NCI-H1048 (cell line): Measurements from ENCODE around the gene TTLL6.
A peak's percentile ranks its signal among the peaks of the same experiment; 100 is the strongest.
"Not testable (repeated sequence)": the region's sequence is repeated elsewhere in the genome, so short reads cannot be mapped to it uniquely, and the experiment has no call there.

ENCODE experiments used
- DNase-seq: peaks from one replicate; lab custom pipeline; 2025; lab: John Stamatoyannopoulos, UW

The TTLL6 gene

GRCh38 chr17:48816774-48817590 lies at the start of gene TTLL6:
TTLL6 (minus strand) TSS chr17:48817229; CDS start chr17:48817072, 157 bp downstream.
- DNase-seq = peak; percentile 93

DNA sequence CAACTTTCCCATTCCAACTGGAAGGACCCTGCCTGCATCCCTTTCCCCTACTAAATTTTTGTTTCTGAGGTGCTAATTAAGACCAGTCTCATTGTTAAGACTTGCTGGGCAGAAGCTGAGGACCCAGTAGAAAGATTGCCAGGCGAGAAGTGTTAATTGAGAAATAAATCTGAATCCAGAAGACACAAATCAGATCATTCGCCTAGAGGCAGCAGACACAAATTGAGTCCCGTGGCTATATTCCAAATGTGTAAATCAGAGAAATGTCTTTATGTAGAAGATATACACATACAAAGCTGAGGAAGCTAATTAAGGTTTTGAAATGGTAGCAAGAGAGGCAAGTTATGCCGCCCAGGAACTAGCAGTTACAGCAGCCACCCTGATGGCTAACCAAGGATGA lies 43.4 kb upstream of the TTLL6 start:
- DNase-seq = no peak

- DNase-seq = no peak
These were observed 43.0 kb upstream of the TTLL6 start for GRCh38 chr17:48860034-48860433.

DNA sequence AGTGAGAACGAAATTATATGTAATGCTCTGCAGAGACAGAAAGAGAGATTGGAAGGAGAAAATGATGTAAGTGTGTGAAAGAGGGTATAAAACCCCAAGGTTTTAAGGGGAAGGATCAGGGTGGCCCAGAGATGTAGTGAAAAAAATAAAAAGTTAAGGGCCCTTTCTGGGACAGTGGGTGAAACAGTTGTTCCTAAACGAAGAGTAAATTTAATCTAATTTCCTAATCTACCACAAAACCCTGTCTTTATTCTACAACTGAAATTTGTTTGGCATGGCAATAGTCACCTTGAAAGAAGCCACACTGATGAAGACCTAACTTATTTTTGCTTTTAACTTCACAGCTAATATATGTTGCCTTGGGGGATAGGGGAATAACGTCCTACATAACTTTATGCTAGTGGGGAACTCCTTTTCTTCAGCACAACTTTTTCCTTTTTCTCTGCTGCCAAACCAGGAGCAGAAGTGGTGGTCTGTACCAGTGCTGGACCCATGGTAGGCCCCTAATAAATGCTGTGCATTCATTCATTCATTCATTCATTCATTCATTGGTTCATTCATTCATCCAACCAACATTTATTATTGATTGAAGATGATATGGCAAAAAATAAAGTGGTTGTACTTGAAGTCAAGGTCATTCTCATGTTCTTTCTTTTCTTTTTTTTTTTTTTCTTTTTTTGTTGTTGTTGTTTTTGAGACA lies 39.2 kb upstream of the TTLL6 start:
- DNase-seq = no peak

DNA sequence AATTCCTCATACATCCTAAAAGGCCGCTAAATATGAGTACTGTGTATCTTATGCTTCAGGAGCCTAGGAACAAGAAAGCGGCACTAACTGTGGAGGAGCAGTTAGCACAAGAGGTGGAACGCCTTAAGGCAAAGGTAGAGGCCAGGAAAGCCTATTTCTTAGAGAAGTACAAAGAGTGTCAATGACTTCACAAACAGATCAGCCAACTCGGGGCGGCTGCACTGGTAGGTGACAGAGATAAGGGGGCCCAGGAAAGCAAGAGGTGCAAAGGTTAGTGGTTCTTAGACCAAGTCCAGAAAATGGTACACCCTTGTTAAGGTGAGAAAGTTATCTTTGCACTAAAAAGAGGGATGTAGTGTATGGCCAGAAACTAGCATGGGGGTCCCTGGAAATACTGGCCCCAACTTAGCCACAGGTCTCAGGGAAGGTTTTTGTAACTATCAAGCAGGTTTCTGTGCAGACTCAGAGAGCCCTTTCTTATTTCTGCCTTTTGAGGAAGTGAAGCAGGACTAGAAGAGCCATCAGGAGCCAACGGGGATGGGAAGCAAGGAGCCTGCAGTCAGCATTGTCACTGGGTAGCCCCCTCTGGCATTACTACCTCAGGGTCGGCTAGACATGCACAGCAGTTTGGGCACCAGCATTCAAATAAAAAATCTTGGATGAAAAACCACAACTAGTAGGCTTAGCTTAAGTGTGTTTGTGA lies 37.9 kb upstream of the TTLL6 start:
- no peak for DNase-seq

DNA sequence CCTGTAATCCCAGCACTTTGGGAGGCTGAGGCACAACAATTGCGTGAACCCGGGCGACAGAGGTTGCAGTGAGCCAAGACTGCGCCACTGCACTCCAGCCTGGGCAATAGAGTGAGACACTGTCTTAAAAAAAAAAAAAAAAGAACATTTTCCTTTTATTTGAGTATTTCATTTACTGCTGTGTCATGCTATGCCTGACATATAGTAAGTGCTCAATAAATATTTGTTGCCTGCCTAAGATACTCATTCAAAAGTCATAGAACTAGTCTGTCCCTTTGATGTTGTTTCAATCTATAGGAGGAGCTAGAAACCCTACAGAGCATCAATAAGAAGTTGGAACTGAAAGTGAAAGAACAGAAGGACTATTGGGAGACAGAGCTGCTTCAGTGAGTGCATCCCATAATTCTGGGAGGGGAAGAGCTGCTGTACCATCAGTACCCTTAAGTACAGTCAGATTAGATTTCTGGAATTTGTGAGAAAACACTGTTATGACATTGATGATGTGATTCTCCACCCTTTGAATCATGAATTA lies 33.8 kb upstream of the TTLL6 start:
- no peak for DNase-seq

- DNase-seq = no peak
These were observed 26.3 kb upstream of the TTLL6 start for GRCh38 chr17:48843187-48843900.

- no peak for DNase-seq
These were observed 25.7 kb upstream of the TTLL6 start for GRCh38 chr17:48842746-48843145.

GRCh38 chr17:48841395-48841831 lies 24.4 kb upstream of the TTLL6 start:
- DNase-seq = no peak

DNA sequence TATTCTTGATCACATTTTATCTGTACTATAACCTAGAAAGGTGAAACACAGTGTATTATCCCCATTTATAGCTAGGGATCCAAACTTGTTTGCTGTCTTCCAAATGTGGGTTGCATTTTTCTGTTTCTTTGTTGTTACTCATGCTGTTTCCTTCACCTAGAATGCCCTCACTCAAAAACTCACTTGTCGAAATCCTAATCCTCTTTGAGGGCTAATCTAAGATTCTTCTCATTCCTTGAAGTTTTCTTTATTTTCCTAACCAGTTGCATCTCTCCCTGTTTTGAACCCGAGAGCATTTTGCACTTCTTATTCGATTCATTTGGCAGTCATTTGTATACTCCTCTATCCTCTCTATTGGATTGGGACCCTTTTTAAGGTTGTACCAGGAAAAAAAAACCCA lies 23.4 kb upstream of the TTLL6 start:
- no peak for DNase-seq

DNA sequence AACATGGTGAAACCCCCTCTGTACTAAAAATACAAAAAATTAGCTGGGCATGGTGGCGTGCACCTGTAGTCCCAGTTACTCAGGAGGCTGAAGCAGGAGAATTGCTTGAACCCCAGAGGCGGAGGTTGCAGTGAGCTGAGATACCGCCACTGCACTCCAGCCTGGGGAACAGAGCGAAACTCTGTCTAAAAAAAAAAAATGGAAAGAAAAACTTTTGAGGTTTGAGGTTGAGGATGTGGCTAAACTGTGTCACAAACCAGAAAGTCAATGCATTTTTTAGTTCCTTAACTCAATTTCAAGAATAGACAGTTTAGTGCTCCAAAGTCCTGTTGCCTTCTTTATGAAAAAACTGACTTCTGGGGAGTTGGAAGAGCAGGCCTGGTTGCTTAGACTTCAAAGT lies 20.4 kb upstream of the TTLL6 start:
- not testable (repeated sequence) for DNase-seq

DNA sequence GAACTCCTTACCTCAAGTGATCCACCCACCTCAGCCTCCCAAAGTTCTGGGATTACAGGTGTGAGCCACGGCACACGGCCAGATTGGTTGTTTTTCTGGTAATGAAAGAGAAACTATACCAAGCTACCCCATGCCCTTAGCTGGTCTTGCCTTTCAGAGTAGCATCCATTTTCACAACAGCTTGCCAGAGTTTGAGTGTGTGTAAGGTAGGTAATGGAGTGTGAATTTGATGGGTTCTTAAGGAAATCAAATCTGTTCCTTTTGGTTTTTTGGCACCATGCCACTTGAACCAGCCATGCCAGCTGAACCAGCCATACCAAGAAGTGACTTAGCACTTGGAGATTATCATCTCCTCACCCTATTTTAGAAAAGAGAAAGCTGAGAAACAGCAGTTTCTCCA lies 18.9 kb upstream of the TTLL6 start:
- DNase-seq = no peak

DNA sequence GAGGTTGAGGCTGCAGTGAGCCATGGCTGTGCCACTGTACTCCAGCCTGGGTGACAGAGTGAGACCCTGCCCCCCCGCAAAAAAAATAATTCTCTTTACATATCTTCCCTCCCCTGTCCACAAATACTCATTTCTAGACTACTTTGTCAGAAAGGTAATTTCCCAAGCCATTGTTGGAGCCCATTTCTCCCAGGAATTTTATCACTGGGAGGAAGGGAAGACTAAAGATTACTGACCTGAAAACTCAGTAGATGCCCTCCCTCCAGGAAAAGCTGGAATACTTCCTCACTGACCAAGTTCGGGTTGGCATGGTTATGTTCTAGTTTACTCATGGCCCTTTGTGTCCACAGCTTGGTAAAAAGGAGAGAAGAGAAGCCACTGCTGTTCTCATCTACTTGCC lies 17.9 kb upstream of the TTLL6 start:
- no peak for DNase-seq

DNA sequence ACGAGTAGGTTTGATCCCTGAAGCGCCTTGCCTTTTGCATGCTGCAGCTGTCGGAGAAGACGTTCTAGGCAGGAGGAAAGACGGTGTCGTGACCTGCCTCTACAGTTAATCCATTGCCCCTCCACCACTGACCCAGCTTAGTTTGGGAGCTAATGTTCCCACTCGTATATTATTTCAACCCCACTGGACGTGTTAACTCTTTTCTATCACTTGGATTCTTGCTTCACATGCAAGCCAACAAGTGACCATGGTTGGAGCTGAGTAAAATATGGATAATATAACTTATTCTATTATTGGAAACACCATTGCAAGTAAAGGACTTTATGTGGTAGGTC lies 14.5 kb upstream of the TTLL6 start:
- DNase-seq = no peak

GRCh38 chr17:48830840-48831548 lies 14.0 kb upstream of the TTLL6 start, which contains the start of gene CALCOCO2:
CALCOCO2 (plus strand) TSS chr17:48831035; CDS start chr17:48841708, 10,673 bp downstream.
- DNase-seq = peak; percentile 90

DNA sequence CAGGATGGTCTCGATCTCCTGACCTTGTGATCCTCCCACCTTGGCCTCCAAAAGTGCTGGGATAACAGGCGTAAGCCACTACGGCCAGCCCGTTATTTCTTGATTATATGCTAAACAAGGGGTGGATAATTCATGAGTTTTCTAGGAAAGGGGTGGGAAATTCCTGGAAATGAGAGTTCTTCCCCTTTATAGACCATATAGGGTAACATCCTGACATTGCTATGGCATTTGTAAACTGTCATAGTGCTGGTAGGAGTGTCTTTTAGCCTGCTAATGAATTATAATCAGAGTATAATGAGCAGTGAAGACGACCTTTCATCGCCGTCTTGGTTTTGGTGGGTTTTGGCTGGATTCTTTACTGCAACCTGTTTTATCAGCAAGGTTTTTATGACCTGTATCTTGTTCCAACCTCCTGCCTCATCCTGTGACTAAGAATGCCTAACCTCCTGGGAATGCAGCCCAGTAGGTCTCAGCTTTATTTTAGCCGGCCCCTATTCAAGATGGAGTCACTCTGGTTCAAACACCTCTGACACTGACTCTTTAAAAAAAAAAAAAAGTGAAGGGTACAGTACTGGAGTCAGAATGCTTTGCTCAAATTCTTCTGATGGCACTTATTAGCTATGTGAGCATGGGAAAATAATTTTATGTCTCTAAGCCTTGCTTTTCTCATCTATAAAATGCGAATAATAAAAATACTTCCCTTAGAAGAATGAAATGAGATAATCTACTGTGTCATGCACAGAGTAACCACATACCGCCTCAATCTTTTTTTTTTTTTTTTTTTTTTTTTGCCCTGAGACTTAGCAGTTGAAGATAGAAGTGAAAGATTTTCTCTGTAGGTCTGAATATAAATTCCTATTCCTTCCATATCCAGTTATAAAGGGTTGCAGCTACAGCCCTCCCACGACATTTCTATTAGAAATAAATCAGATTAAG lies 8.7 kb upstream of the TTLL6 start:
- DNase-seq = no peak

DNA sequence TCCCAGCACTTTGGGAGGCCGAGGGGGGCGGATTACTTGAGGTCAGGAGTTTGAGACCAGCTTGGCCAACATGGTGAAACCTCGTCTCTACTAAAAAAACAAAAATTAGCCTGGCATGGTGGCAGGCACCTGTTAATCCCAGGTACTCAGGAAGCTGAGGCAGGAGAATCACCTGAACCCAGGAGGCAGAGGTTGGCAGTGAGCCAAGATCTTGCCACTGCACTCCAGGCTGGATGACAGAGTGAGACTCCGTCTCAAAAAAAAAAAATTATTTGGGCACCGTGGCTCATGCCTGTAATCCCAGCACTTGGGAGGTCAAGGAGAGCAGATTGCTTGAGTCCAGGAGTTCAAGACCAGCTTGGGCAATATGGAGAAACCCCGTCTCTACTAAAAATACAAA lies 3.9 kb upstream of the TTLL6 start:
- not testable (repeated sequence) for DNase-seq

DNA sequence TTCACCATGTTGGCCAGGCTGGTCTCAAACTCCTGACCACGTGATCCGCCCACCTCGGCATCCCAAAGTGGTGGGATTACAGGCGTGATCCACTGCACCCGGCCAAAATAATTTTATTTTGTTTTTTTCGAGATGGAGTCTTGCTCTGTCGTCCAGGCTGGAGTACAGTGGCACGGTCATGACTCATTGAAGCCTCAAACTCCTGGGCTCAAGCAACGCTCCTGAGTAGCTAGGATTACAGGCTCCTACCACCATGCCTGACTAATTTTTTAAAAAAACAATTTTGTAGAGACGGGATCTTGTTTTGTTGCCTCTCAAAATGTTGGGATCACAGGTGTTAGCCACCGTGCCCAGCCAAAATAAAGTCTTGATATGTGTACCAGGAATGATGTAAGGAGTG lies 2.4 kb upstream of the TTLL6 start:
- DNase-seq = no peak

DNA sequence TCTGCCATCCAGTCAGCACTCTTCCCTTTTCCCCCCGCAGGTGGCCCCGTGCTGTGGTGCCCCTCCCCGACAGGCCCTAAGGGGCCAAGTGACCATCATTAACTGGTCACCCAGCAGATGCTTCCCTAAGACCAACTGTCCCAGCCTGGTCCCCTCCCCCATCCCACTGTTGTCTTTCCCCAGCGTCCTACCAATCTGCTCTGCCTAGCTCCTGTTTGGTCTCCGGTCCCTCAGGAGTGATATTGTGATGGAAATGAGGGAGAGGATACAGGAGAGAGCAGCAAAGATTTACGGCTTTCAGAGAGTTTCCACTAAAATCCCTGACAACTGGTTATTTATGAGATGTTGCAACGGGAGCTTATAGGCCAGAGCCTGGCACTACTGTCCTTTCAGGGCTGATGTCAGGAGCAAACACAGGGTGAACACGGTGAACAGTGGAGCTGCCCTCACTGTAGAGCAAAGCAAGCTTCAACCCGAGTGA lies 1.4 kb upstream of the TTLL6 start:
- DNase-seq = no peak

DNA sequence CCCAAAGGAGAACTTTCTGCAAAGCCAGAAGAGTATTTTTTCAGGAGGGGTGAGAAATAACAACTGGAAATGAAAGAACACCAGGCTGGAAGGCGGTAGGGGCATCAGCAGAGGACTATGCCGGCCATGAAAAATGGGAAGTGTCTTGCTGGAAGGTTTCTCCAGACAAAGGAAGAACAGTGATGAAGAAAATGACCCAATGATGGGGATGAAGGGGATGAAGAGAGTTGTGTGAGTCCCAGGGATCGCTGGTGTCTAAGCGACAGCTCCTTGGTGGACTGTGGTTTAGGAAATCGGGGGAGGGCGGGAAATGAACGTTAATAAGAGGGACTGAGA lies 623 bp downstream of the TTLL6 start:
- no peak for DNase-seq
